H1 (cell line): ENCODE results near the gene CISH.

Experiments
- ATF3 ChIP-seq: IDR thresholded peaks from 2 replicates; pipeline ENCODE4 v1.6.1; 2011; ENCODE audit warnings: low read depth, mild to moderate bottlenecking, low read length; ENCODE audit not compliant: insufficient read depth
- CTCF ChIP-seq, 3 experiments: IDR thresholded peaks; 1 replicate in 2 of 3; 2 replicates in 1 of 3; pipeline versions ENCODE4 v1.5.1 to v1.6.1; 2011; ENCODE audit warnings: low read length in 3 of 3, mild to moderate bottlenecking in 3 of 3, inconsistent platforms in 2 of 3, low read depth in 1 of 3, moderate library complexity in 1 of 3; ENCODE audit not compliant: insufficient read depth in 1 of 3; ENCODE audit errors: control extremely low read depth in 1 of 3
- E2F6 ChIP-seq: IDR thresholded peaks from 2 replicates; pipeline ENCODE4 v1.6.1; 2012; ENCODE audit warnings: inconsistent platforms
- EP300 ChIP-seq, 2 experiments: IDR thresholded peaks; 1 replicate in 1 of 2; 2 replicates in 1 of 2; pipeline ENCODE4 v1.6.1; 2011 to 2012; ENCODE audit warnings: low read depth in 2 of 2, low read length in 2 of 2, mild to moderate bottlenecking in 2 of 2, borderline replicate concordance in 1 of 2, inconsistent platforms in 1 of 2, moderate library complexity in 1 of 2
- JUND ChIP-seq: IDR thresholded peaks from 2 replicates; pipeline ENCODE4 v1.6.1; 2011; ENCODE audit warnings: mild to moderate bottlenecking, improper control_type of control experiment, low read length
- PHF8 ChIP-seq: fragments of 200-600 bp; sonication (generic); conservative IDR thresholded peaks from 2 replicates; pipeline ENCODE4 v1.7.1; 2012; ENCODE audit warnings: low read depth, mild to moderate bottlenecking, inconsistent platforms, low read length, moderate library complexity
- POLR2A ChIP-seq, 2 experiments: IDR thresholded peaks; 1 replicate in 1 of 2; 2 replicates in 1 of 2; pipeline ENCODE4 v1.6.1; 2011; ENCODE audit warnings: low read depth in 2 of 2, low read length in 2 of 2, mild to moderate bottlenecking in 2 of 2; ENCODE audit errors: control extremely low read depth in 1 of 2
- POLR2AphosphoS5 ChIP-seq: IDR thresholded peaks from 2 replicates; pipeline ENCODE4 v1.6.1; 2011; ENCODE audit warnings: low read depth, low read length
- SIN3A ChIP-seq, 2 experiments: IDR thresholded peaks in 1 of 2; conservative IDR thresholded peaks in 1 of 2; 2 replicates each; pipeline ENCODE4 v1.6.1; 2011 to 2012; ENCODE audit warnings: low read length in 2 of 2, improper control_type of control experiment in 1 of 2, low read depth in 1 of 2, mild to moderate bottlenecking in 1 of 2
- TAF1 ChIP-seq: IDR thresholded peaks from 2 replicates; pipeline ENCODE4 v1.6.1; 2011; ENCODE audit warnings: mild to moderate bottlenecking, low read depth, low read length
- USF2 ChIP-seq: IDR thresholded peaks from 2 replicates; pipeline ENCODE4 v1.6.1; 2011; ENCODE audit warnings: low read length, improper control_type of control experiment

- TF ChIP-seq CTCF (IDR thresholded peaks at IDR 0.05; ENCODE audit: control extremely low read depth in 1 of 3, insufficient read depth in 1 of 3, low read depth in 1 of 3, low read length in 3 of 3), result no peak
- no peak for TF ChIP-seq EP300 (IDR thresholded peaks at IDR 0.05; ENCODE audit: borderline replicate concordance in 1 of 2, low read depth in 2 of 2, low read length in 2 of 2)
- no peak for TF ChIP-seq POLR2A (IDR thresholded peaks at IDR 0.05; ENCODE audit: control extremely low read depth in 1 of 2, low read depth in 2 of 2, low read length in 2 of 2)
- TF ChIP-seq JUND, result no peak
- no peak for TF ChIP-seq POLR2AphosphoS5
- TF ChIP-seq PHF8, result no peak
- no peak for TF ChIP-seq USF2
- no peak for TF ChIP-seq E2F6
- TF ChIP-seq ATF3, result no peak
- no peak for TF ChIP-seq TAF1
- no peak for TF ChIP-seq SIN3A (conservative IDR thresholded peaks at IDR 0.05 in 1 of 2, IDR thresholded peaks at IDR 0.05 in 1 of 2; ENCODE audit: low read depth in 1 of 2, low read length in 2 of 2)
Measured at GRCh38 chr3:50591196-50591741, 20.3 kb downstream of the CISH start.
